Measurements from ENCODE around the gene CAPN11.
"Not testable (repeated sequence)": the region's sequence is repeated elsewhere in the genome, so short reads cannot be mapped to it uniquely, and the experiment has no call there.

The CAPN11 gene

DNA sequence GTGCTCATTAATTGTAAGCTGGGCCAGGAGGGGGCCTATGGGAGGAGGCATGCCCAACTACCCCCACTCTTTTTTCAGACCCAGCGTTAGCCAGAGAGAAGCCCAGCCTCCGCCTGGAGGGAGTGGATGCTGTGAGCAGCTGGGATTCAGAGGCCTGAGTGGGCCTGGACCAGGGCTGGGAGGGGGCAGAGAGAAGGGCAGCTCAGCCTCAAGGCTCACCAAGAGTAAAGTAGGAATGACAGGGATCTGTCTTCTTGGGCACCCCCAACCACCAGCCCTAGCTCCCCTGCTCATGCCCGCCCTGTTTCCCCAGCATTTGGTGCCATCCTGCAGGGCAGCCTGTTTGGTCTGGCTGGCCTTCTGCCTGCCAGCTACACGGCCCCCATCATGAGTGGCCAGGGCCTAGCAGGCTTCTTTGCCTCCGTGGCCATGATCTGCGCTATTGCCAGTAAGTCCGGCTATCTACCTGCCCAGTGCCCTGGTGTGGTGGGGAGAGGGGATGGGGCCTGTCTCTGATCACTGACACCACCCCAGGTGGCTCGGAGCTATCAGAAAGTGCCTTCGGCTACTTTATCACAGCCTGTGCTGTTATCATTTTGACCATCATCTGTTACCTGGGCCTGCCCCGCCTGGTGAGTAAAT is 71.5 kb downstream of the CAPN11 start:
- no peak for DNase-seq

DNA sequence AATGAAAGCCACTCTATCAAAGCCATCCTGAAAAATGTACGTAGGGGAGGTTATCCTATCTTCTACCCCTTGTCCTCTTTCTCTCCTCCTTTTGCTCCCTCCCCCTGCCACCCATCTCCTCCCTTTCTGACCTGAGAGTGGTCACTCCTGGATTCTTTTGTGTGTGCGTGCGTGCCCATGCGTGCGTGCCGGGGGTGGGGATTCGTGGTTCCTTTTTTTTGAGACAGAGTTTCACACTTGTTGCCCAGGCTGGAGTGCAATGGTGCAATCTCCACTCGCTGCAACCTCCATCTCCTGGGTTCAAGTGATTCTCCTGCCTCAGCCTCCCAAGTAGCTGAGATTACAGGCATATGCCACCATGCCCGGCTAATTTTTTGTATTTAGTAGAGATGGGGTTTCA is 72.8 kb downstream of the CAPN11 start:
- DNase-seq = not testable (repeated sequence)

DNA sequence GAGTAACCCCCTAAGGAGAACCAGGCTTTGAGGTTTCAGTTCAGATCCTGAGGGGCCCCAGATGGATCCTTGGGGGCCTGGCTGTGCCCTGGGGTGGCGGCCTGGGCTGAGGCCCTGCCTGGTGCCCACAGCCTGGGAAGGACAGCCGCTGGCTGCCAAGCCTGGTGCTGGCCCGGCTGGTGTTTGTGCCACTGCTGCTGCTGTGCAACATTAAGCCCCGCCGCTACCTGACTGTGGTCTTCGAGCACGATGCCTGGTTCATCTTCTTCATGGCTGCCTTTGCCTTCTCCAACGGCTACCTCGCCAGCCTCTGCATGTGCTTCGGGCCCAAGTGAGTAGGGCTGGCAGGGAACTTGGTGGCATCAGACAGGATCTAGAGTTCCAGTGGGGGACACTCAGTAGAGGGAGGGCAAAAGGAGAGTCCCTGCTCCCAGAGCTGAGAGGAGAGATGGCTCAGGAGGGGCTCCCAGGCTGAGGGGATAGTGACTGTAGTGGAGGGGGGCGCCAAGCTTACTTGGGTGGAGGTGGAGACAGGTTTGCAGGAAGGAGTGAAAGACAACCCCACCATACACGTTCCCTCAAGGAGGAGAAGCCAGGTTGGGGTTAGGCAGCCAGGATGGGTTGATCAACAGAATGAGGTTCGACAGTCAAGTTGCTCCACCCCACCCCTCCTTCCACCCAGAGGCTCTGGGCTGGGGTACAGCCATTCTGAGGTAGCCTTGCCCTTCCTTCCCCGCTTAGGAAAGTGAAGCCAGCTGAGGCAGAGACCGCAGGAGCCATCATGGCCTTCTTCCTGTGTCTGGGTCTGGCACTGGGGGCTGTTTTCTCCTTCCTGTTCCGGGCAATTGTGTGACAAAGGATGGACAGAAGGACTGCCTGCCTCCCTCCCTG is 74.3 kb downstream of the CAPN11 start:
- DNase-seq = no peak

DNA sequence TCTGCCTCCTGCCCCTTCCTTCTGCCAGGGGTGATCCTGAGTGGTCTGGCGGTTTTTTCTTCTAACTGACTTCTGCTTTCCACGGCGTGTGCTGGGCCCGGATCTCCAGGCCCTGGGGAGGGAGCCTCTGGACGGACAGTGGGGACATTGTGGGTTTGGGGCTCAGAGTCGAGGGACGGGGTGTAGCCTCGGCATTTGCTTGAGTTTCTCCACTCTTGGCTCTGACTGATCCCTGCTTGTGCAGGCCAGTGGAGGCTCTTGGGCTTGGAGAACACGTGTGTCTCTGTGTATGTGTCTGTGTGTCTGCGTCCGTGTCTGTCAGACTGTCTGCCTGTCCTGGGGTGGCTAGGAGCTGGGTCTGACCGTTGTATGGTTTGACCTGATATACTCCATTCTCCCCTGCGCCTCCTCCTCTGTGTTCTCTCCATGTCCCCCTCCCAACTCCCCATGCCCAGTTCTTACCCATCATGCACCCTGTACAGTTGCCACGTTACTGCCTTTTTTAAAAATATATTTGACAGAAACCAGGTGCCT is 75.0 kb downstream of the CAPN11 start:
- DNase-seq = no peak

Measured in central memory CD4-positive, alpha-beta T cell (primary cell).